Stimulated activated memory B cell treated with anti-CD40 and anti-IgM and Interleukin-4, amounts not matched to agents 10 μg/mL and 1 μg/mL and 100 μg/mL, for 72 hours (primary cell): ENCODE measurements around the gene UEVLD.

Experiments used
- ATAC-seq: fragments of 150-1000 bp; cut with Tn5 transposase; 2 replicates; pipeline ENCODE4 v1.10.0; 2021
- H3K27ac Mint-ChIP-seq: one replicate; pipeline ENCODE4 v1.8.0; 2022; ENCODE audit warnings: mild to moderate bottlenecking, mixed read lengths
- H3K27me3 Mint-ChIP-seq: one replicate; pipeline ENCODE4 v1.8.0; 2022; ENCODE audit warnings: mixed read lengths
- H3K36me3 Mint-ChIP-seq: one replicate; pipeline ENCODE4 v1.8.0; 2022; ENCODE audit warnings: mixed read lengths
- H3K4me1 Mint-ChIP-seq: one replicate; pipeline ENCODE4 v1.8.0; 2022; ENCODE audit warnings: mixed read lengths
- H3K4me3 Mint-ChIP-seq: one replicate; pipeline ENCODE4 v1.8.0; 2022; ENCODE audit warnings: mild to moderate bottlenecking, moderate library complexity, mixed read lengths
- H3K9me3 Mint-ChIP-seq: one replicate; pipeline ENCODE4 v1.8.0; 2022; ENCODE audit warnings: mixed read lengths

UEVLD gene

DNA sequence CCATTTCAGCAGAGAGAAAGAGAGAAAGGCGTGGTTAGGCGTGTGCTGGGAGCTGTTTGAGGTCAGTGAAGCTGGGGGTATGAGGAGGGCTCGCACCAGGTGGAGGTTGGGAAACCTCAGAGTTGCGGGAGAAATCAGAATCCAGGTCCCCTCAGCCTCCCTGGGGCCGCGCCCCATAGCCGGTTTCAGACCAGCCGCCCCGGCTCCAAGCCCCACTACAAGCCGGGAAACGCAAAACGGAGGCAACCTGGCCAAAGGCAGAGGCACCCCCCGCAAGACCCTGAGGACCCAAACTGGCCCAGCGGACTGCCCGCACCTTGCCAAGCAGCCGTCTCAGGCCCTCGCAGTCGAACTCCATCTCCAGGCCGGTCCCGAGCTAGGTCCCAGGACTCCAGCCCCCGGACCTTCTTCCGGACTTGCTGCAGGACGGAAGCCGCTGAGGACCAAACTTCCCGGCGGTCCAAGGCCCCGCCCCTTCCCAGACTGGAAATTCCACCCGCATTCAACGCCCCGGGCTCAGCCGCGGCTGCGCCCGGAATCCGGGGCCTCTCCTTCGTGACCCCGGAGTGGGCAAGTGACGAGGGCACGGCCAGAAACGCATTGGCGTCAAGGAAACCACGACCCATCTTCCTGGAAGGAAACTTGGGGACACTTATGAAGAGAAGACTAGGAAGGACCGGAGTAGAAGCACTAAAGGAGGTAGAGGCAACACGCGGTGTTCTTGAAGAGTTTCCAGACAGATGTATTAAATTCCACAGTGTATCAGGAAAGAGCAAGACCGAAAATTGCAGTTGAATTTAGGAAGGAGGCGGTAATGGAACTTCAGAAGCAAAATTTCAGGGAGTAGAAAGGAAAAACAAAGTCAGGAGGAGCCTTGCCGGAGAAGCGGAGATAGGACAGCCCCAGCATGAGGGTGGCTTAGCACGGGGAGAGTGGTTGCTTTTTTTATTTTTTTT is at the start of gene UEVLD:
TSS of gene UEVLD (minus strand) at position 438 of the 956 bp plus-strand sequence. CDS start at position 358, 80 bp downstream.
- Mint-ChIP-seq H3K27ac (no peak within 1 kb of the TSS), H3K27me3 (no peaks in the 10 kb centered on the region), H3K9me3 (no peaks in the 10 kb centered on the region), H3K4me1 (peaks cover 8% of the 10 kb centered on the region), H3K4me3 (no peak within 1 kb of the TSS), H3K36me3 (no peaks in the 10 kb centered on the region)
- ATAC-seq: peak; percentile 77

DNA sequence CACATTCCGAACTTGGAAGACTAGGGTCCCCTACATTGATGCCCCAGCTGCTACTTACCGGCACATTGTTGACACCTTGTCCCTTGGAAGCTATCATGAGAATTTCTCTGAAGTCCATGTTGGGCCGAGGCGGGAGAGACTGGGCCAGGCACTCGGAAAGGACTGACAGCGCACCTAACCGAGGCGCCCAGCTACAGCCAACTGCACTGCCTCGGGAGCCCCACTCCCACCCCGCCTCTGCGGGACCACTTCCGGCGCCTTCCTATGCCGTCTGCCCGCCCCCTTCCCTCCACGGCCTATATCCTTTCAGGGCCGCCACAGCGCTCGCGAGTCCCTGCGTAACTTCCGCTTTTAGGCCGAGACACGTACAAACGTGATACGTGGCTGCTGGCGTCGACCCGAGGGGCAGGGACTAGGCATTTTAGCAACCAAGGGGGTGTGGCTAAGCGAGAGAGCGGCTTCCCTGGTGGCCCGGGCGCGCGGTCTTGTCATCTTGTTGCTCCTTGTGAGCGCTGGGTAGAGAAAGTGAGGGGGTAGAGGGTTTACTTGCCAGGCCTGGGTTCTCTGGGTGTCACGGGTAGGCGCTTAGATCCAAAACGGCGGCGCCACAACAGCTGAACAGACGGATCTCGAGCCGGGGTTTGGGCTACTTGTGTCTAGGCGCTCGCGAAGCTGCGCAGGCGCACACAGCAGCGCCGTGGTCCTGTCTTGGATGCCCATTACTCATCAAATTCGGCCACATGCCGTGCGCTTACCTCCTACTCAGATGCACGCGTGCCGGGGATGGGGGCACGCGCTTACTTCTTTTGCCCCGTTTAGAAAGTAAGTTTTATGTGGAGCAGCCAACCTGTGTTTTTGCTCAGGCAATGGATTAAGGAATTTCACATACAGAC is 45.9 kb upstream of the UEVLD start, which contains the start of gene SPTY2D1:
TSS of gene SPTY2D1 (minus strand) at position 203 of the 893 bp plus-strand sequence. CDS start at position 118, 85 bp downstream.
- H3K4me1 Mint-ChIP-seq: peaks cover 9% of the 10 kb centered on the region
- ATAC-seq: peak; percentile 99
- peaks cover 8% of the 10 kb centered on the region for H3K27me3 Mint-ChIP-seq
- H3K4me3 Mint-ChIP-seq: peak within 1 kb of the TSS; percentile 85
- H3K36me3 Mint-ChIP-seq: no peaks in the 10 kb centered on the region
- no peaks in the 10 kb centered on the region for H3K9me3 Mint-ChIP-seq
- H3K27ac Mint-ChIP-seq: peak within 1 kb of the TSS; percentile 93

DNA sequence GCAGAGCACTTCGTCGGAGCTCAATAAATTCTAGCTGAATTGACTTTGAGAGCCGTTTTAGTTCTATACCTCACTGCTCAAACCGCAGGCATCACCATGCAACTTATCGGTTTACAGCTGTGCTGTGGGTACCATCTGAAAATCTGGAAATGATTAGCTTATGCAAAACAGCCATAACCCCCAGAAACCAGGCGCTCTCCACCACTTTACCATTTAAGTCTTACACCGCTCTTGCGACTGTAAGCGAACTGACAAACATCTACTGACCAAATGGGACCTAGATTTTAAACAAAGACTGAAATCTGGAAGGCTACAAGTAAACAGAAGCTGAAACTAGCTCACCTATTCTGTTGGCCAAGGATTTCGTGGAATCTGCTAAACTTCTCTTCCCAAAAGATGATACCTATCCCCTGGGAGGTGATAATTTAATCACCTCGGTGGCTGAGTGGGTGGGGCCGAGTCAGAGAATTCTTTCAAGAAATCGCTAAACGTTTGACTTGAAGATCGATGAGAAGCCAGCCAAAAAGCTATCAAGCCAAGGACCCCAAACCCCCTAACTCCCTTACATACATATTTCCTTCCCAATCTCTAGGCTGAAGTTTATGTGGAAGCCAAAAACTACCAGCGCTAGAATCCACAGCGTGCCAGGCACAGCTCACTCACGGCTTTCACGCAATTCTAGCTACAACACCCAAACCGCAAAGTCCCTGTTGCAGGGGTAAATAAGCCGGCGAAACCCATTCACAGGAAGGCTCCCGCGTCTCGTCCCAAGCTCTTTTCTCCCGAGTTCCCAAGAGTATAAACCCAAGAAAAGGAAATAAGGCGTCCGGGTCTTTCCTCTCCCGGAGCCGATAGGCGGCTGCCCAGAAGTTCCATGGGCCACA is 45.0 kb upstream of the UEVLD start:
- Mint-ChIP-seq H3K4me3 (peak overlapping the region; percentile 85), H3K9me3 (no peaks in the 10 kb centered on the region), H3K27ac (peak overlapping the region; percentile 93), H3K27me3 (peaks cover 8% of the 10 kb centered on the region), H3K36me3 (no peaks in the 10 kb centered on the region), H3K4me1 (peaks cover 14% of the 10 kb centered on the region)
- ATAC-seq: peak; percentile 53

DNA sequence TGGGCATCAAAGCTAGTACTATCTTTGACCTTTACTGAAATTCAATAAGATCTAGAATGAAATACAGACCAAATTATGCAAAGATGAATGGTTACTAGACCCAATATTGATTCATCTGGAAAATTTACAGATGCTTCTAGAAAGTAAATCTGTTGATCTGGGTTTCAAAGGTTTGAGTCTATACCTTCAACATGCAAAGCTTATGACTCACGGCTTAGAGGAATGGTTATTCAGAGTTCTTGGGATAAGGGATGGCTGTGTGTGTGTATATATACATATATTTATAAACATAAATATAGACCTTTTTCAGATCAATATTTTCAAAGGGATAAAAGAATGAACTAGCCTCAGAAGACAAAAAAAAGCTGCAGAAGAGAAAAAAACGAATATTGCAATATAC is 44.3 kb upstream of the UEVLD start:
- no peaks in the 10 kb centered on the region for H3K9me3 Mint-ChIP-seq
- peaks cover 8% of the 10 kb centered on the region for H3K27me3 Mint-ChIP-seq
- H3K4me3 Mint-ChIP-seq: peak overlapping the region; percentile 85
- no peak for ATAC-seq
- H3K36me3 Mint-ChIP-seq: no peaks in the 10 kb centered on the region
- H3K4me1 Mint-ChIP-seq: peaks cover 21% of the 10 kb centered on the region
- H3K27ac Mint-ChIP-seq: no peak overlapping the region

DNA sequence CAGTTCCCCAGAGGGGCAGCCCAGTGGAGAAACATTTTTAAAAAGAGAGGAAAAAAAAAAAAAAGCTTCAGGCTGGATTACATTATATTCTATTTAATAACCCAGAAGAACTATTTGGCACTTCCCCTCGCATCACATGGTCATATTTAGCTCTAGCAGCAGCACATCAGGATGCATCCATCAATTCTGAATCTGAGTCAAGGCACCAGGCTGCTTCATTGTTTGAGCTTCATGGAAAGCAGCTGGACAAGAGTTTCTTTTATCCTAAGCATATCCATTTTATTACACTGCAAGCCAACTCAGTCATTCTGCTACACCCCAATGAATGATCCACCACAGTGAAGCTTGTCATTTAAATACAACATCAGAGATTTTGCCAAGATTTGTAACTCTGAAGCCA is 35.6 kb upstream of the UEVLD start:
- Mint-ChIP-seq H3K9me3 (no peaks in the 10 kb centered on the region), H3K27ac (no peak overlapping the region), H3K4me1 (peaks cover 30% of the 10 kb centered on the region), H3K4me3 (no peak overlapping the region), H3K36me3 (peaks cover 12% of the 10 kb centered on the region), H3K27me3 (no peaks in the 10 kb centered on the region)
- no peak for ATAC-seq

DNA sequence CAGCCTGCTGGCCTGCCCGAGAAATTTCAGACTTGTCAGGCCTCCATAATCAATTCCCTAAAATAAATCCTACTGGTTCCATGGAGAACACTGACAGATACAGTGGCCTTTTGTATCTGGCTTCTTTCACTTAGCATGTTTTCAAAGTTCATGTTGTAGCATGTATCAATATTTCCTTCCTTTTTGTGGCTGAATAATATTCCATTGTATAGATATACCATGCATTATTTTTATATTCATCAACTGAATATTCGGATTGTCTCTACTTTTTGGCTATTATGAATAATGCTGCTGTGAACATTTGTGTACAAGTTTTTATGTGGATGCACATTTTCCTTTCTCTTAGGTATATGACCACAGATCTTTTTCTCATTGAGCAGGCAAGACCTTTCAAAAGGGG is 35.2 kb upstream of the UEVLD start:
- Mint-ChIP-seq H3K4me1 (peaks cover 32% of the 10 kb centered on the region), H3K9me3 (no peaks in the 10 kb centered on the region), H3K27me3 (no peaks in the 10 kb centered on the region), H3K4me3 (no peak overlapping the region), H3K36me3 (peaks cover 12% of the 10 kb centered on the region), H3K27ac (no peak overlapping the region)
- no peak for ATAC-seq

DNA sequence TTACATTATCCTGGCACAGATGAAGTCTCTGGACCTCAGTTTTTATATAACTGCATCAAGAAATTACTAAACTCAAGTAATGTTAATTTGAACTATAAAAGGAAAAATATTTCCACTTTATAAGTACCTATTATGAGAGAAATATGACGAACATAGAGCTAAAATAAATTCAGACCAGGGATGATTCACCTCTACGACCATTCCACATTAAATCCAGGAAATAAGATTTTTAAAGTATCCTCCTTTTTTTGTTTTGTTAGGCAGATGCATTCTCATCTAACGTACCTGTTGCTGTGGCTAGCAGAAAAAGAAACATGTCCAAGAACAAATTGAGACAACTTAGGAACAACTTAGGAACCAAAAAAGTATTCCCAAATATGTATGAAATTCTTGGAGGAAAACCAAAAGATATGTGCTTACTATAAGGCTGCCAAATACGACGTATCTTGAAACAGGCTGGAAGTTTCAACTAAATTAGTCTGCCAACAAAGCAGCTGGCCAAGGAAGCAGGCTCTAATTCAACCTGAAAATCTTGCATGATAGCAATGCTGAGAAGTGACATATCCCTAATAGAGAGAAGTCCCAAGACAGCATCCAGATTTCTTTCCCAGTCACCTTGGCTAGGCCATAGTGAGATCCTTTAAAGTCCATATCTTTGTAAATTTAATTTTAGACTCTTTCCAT is 29.9 kb upstream of the UEVLD start:
- no peak overlapping the region for H3K4me3 Mint-ChIP-seq
- no peaks in the 10 kb centered on the region for H3K27me3 Mint-ChIP-seq
- H3K36me3 Mint-ChIP-seq: peaks cover 24% of the 10 kb centered on the region
- no peaks in the 10 kb centered on the region for H3K9me3 Mint-ChIP-seq
- H3K4me1 Mint-ChIP-seq: peaks cover 33% of the 10 kb centered on the region
- H3K27ac Mint-ChIP-seq: no peak overlapping the region
- no peak for ATAC-seq

DNA sequence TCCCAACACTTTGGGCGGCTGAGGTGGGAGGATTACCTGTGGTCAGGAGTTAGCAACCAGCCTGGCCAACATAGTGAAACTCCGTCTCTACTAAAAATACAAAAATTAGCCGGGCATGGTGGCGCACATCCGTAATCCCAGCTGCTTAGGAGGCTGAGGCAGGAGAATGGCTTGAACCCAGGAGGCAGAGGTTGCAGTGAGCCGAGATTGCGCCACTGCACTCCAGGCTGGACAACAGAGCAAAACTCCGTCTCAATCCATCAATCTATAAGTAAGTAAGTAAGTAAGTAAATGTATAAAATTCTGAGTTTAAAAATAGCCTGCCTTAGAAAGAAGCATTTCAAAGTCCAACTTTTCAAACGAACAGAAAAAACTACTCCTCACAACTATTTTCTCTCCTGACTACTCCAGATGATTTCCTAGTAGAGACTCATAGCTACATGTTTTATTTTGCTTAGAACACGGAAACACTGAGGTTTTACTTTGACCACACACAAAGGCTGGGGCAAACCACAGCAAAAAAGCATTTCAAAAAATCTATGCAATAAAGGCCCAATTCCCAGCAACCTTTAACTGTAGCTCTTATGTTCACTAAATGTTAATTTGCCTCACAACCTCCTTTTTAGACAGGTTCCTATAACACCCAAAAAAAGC is 29.3 kb upstream of the UEVLD start:
- no peak overlapping the region for H3K4me3 Mint-ChIP-seq
- H3K4me1 Mint-ChIP-seq: peaks cover 33% of the 10 kb centered on the region
- no peaks in the 10 kb centered on the region for H3K9me3 Mint-ChIP-seq
- ATAC-seq: no peak
- H3K27ac Mint-ChIP-seq: no peak overlapping the region
- no peaks in the 10 kb centered on the region for H3K27me3 Mint-ChIP-seq
- H3K36me3 Mint-ChIP-seq: peaks cover 28% of the 10 kb centered on the region

DNA sequence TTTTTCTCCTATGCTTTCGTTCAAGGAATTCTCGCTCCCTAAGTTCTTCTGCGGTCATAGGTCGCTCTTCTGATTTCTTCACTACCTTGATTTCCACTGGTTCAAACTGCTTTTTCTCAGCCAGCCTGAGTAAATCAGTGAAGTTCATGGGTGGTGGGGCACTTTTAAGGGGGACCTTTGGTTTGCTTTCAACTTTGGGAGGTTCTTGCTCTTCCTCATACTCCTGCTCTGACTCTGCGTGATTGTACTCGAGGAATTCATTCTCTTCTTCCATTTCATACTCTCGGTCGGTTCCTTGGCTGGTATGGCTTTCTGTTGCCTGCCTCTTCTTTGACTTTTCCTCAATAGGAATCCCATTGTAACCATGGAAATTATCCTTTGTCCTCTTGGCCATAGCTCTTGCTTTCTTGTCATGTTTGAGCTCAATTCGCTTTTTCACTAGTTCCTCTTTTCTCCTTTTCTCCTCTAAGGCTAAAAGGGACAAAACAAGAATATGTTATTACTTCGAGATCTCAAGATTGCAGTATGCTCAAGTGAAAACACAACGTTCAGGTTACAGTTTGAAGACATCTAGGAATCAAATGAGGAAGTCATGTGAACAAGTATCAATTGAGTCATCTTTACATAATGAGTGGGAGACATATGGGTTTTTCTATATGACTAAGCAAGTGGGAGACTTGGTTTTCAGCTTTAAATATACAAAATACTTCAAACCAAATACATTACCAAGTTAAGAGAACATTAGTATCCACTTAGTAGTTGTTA is 27.3 kb upstream of the UEVLD start:
- ATAC-seq: peak; percentile 93
- Mint-ChIP-seq H3K4me1 (peaks cover 25% of the 10 kb centered on the region), H3K27me3 (no peaks in the 10 kb centered on the region), H3K27ac (peak overlapping the region; percentile 71), H3K36me3 (peaks cover 28% of the 10 kb centered on the region), H3K9me3 (no peaks in the 10 kb centered on the region), H3K4me3 (peak overlapping the region; percentile 25)

DNA sequence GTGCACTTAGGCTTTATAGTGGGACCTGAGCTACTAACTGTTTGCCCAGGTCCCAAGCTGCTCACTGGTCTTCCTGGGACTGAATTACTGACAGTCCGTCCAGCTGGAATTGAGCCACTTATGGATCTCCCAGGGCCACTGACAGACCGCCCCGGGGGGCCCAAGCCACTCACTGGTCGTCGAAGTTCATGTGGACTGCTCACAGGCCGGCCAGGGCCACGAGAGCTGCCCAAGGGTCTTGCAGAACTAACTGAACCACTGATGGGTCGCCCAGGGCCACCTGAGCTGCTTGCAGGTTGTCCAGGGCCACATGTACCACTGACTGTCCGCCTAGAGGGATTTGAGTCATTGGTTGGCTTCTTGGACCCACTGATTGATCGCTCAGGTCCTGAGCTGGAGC is 26.1 kb upstream of the UEVLD start:
- H3K9me3 Mint-ChIP-seq: no peaks in the 10 kb centered on the region
- peaks cover 25% of the 10 kb centered on the region for H3K4me1 Mint-ChIP-seq
- H3K27me3 Mint-ChIP-seq: no peaks in the 10 kb centered on the region
- H3K27ac Mint-ChIP-seq: no peak overlapping the region
- H3K36me3 Mint-ChIP-seq: peaks cover 28% of the 10 kb centered on the region
- no peak for ATAC-seq
- no peak overlapping the region for H3K4me3 Mint-ChIP-seq

DNA sequence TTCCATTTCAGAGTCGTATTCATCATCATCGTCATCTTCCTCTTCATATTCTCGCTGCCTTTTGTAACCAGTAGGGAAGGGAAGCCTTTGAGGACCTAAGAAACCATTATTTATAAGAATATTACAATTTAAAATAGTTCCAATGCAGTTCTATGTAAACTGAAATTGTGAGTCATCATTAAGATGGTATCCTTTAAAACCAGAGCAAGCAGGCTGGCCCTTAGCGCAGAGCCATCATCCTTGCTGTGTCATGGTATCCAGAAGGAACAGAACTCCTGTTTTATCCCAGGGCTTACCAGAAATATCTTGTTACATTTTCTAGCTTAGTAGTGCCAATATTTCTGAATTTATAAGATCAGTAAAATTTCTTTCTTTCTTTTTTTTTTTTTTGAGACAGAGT is 23.9 kb upstream of the UEVLD start:
- no peak overlapping the region for H3K27ac Mint-ChIP-seq
- peaks cover 8% of the 10 kb centered on the region for H3K4me1 Mint-ChIP-seq
- H3K36me3 Mint-ChIP-seq: peaks cover 35% of the 10 kb centered on the region
- H3K9me3 Mint-ChIP-seq: no peaks in the 10 kb centered on the region
- ATAC-seq: no peak
- no peak overlapping the region for H3K4me3 Mint-ChIP-seq
- no peaks in the 10 kb centered on the region for H3K27me3 Mint-ChIP-seq

DNA sequence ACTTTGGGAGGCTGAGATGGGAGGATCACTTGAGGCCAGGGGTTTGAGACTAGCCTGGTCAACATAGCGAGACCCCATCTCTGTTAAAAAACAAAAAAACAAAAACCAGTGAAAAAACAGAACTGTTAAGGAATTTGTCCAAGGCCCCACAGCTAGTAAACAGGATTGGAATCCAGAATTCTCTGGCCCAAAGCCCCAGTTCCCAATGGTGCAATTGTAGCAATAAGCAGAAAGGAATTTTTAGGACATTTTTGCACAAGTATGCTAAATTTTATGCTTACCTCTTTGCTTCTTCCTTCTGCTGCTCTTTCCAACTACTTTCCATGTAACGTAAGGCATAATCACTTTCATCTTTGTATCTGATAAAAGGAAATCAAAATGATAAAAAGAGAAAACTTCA is 22.7 kb upstream of the UEVLD start:
- Mint-ChIP-seq H3K4me1 (peaks cover 8% of the 10 kb centered on the region), H3K27me3 (no peaks in the 10 kb centered on the region), H3K36me3 (peaks cover 39% of the 10 kb centered on the region), H3K4me3 (no peak overlapping the region), H3K27ac (no peak overlapping the region), H3K9me3 (no peaks in the 10 kb centered on the region)
- ATAC-seq: no peak

DNA sequence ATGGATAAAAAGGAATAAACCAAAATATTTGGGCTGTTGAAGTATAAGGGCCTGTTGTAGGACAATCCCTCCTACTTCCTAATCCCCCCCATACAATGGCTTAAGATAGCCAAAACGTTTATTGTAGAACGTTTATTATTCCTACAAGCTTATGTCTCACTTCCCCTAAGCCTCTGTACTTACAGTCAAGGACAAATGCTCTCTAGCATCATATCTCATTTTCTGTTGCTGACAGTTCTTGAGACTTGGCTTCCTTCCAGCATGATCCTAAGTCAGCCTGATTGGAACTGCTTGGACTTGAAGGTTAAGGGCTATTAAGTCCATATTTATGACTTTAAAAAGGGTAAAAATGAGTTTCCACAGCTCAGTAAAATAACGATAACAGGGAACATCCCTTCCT is 19.8 kb upstream of the UEVLD start:
- Mint-ChIP-seq H3K4me3 (no peak overlapping the region), H3K9me3 (no peaks in the 10 kb centered on the region), H3K27me3 (no peaks in the 10 kb centered on the region), H3K36me3 (peaks cover 20% of the 10 kb centered on the region), H3K4me1 (no peaks in the 10 kb centered on the region), H3K27ac (no peak overlapping the region)
- no peak for ATAC-seq
